ENCODE measurements around the gene CLCNKB.

CLCNKB gene

DNA sequence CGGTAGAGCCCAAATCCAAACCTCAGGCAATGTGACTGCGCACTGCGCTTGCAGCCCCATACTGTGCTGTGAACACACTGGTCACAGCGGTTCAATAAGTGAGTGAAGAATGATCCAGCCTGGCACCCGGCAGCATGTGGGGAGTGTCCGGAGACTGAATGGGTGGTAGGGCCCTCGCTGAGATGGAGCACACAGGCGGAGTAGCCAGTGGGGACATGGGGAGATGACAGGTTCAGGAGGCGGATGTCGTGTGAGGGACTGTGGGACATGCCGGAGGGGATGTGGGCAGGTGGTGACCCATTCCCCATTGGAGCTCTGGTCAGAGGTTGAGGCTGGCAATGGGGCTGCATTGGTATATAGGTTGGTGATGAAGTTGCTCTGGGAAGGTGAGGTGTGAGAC is 33.9 kb upstream of the CLCNKB start:
- POLR2A ChIA-PET, result no interaction called here
- CTCF ChIA-PET, result interaction anchor here (0.6 to 5.8 kb wide), 21 partner anchors 9 to 218 kb away, joined by 3 to 40 read pairs (median 5); partner anchors contain the start of genes CLCNKB, HSPB7 and ZBTB17
- TF ChIP-seq, protein P1, sequence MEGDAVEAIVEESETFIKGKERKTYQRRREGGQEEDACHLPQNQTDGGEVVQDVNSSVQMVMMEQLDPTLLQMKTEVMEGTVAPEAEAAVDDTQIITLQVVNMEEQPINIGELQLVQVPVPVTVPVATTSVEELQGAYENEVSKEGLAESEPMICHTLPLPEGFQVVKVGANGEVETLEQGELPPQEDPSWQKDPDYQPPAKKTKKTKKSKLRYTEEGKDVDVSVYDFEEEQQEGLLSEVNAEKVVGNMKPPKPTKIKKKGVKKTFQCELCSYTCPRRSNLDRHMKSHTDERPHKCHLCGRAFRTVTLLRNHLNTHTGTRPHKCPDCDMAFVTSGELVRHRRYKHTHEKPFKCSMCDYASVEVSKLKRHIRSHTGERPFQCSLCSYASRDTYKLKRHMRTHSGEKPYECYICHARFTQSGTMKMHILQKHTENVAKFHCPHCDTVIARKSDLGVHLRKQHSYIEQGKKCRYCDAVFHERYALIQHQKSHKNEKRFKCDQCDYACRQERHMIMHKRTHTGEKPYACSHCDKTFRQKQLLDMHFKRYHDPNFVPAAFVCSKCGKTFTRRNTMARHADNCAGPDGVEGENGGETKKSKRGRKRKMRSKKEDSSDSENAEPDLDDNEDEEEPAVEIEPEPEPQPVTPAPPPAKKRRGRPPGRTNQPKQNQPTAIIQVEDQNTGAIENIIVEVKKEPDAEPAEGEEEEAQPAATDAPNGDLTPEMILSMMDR (IDR thresholded peaks at IDR 0.05; ENCODE audit: control extremely low read depth, extremely low read depth, low read depth, missing control alignments), result no peak
- no peak for DNase-seq (ENCODE audit: extremely low spot score)

DNA sequence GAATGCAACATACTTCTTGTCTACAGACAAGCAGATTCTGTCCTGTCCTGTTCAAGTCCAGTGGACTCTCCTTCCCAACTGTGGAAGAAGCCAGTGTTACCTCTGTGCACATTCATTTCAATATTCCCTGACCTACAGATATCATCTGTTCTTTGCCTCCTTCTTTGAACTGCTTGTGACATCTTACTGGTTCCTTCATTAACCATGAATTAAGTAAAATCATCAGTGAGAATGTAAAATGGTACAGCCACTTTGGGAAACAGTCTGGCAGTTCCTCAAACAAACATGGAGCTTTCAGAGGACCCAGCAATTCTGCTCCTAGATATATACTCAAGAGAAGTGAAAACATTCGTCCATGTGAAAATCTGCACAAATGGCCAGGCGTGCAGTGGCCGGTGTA is 32.7 kb upstream of the CLCNKB start:
- no peak for DNase-seq (ENCODE audit: extremely low spot score)
- ChIA-PET POLR2A (no interaction called here), CTCF (interaction anchor here (0.9 to 5.8 kb wide), 13 partner anchors 10 to 219 kb away, joined by 3 to 40 read pairs (median 6); partner anchors contain the start of gene ZBTB17)
- TF ChIP-seq, protein P1 (IDR thresholded peaks at IDR 0.05; ENCODE audit: control extremely low read depth, extremely low read depth, low read depth, missing control alignments), result no peak

DNA sequence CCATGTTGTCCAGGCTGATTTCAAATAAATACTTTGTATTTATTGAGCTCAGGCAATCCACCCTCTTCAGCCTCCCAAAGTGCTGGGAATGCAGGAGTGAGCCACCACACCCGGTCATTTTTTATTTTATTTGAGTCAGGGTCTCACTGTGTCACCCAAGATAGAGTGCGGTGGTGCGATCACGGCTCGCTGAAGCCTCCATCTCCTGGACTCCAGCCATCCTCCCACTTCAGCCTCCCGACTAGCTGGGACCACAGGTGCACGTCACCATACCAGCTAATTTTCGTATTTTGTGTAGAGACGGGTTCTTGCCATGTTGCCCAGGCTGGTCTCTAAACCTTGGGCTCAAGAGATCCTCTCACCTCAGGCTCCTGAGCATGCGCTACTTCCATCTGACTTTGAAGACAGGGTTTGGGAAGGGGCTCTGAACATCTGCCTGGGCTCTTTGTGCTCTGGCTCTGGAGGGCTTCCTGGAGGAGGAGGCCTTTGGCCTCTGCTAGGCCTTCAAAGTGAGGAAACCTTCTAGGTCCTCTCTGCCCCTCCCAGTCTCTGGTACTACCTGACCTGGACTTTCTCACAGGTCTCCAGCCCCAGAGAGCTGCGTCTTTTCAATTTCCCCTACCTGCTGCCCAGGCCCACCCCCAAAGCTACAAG is 31.5 kb upstream of the CLCNKB start:
- ChIA-PET POLR2A (no interaction called here), CTCF (interaction anchor here (1.0 to 5.8 kb wide), 5 partner anchors 9 to 176 kb away, joined by 3 to 40 read pairs (median 4); no protein-coding TSS in a partner anchor)
- no peak for DNase-seq (ENCODE audit: extremely low spot score)
- TF ChIP-seq, protein P1 (IDR thresholded peaks at IDR 0.05; ENCODE audit: control extremely low read depth, extremely low read depth, low read depth, missing control alignments), result no peak

DNA sequence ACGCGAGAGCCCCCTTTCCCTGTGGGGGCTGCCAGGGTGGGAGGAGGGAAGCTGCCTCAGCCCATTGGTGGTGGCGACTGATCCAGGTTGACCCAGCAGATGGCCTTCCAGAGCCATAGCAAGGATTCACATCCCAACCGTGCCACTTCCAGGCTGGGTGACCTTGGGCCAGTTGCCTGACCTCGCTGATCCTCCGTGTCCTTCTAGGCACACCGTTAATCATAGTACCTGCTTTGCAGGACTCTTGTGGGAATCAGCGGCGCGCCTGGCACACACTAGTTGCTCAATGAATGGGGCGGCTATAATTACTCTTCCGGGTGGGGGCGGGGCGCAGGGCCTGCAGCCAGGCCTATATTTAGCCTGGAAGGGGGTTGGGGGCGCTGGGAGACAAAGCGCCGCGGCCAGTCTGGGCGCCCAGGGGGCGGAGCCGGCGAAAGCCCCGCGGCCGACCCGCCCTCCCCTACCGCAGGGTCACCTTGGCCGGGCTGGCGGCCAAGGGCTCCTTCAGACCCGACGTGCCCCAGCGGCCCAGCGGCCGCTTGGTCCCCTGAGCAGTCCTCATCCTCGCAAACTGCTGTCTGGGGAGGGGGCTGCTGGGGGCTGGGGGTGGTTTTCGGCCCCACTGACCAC is 30.9 kb upstream of the CLCNKB start:
- ChIA-PET POLR2A (no interaction called here), CTCF (interaction anchor here (1.0 to 5.8 kb wide), 5 partner anchors 8 to 163 kb away, joined by 3 to 40 read pairs (median 5); no protein-coding TSS in a partner anchor)
- TF ChIP-seq, protein P1 (IDR thresholded peaks at IDR 0.05; ENCODE audit: control extremely low read depth, extremely low read depth, low read depth, missing control alignments), result no peak
- peak; percentile 71 for DNase-seq (ENCODE audit: extremely low spot score)

GRCh38 chr1:16013220-16013907 is 30.2 kb upstream of the CLCNKB start:
- TF ChIP-seq, protein P1 (IDR thresholded peaks at IDR 0.05; ENCODE audit: control extremely low read depth, extremely low read depth, low read depth, missing control alignments), result no peak
- CTCF ChIA-PET, result interaction anchor here (1.1 to 2.9 kb wide), 5 partner anchors 9 to 59 kb away, joined by 3 to 6 read pairs (median 4); partner anchors contain the start of gene SRARP
- DNase-seq (ENCODE audit: extremely low spot score), result peak; percentile 69
- POLR2A ChIA-PET, result no interaction called here

DNA sequence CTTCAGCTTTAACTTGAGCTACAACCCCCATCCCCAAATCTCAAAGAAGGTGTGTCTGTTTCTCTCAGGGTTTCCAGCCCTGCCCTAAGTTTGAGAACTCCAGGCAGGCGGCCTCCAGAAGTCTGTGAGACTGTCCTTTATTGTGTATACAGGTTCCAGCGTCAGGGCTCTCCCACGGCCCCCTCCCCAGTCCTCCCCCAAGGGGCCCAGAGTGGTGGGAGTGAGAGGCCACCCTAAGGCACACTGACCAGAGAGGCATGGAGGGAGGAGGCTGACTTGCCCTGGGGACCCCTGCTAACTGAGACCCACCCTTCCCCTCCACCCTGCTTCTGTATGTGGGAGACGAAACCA is 29.7 kb upstream of the CLCNKB start:
- DNase-seq (ENCODE audit: extremely low spot score), result no peak
- TF ChIP-seq, protein P1 (IDR thresholded peaks at IDR 0.05; ENCODE audit: control extremely low read depth, extremely low read depth, low read depth, missing control alignments), result no peak
- POLR2A ChIA-PET, result no interaction called here
- CTCF ChIA-PET, result interaction anchor here (1.1 to 2.9 kb wide), 6 partner anchors 10 to 65 kb away, joined by 3 to 6 read pairs (median 4); partner anchors contain the start of gene SRARP
